H1 (cell line): ENCODE data around the gene PCDHA9. TPM values are rescaled to one million over a fixed set of nuclear protein-coding genes. Genes with fewer than 3 reads are reported as not detected.

Experiments
- CTCF ChIA-PET: fragments of 300-600 bp; sonication (Branson Sonifier 250); formaldehyde crosslinking; loops from one replicate; lab custom pipeline; 2021; ENCODE audit not compliant: partially characterized antibody; lab: Charles Lee
- POLR2A ChIA-PET: fragments of 300-600 bp; sonication (Branson Sonifier 250); formaldehyde crosslinking; loops from one replicate; lab custom pipeline; 2021; ENCODE audit warnings: inconsistent platforms; ENCODE audit not compliant: partially characterized antibody; lab: Charles Lee
- DNase-seq, 2 experiments: peaks; one replicate each; pipeline versions ENCODE4 v3.0.0 to v3.0.0-alpha.2; 2010 to 2022; ENCODE audit warnings: low spot score in 2 of 2, low read depth in 1 of 2, mixed read lengths in 1 of 2
- FAIRE-seq: peaks from 2 replicates; lab custom pipeline; 2011; peaks lifted over from hg19 to GRCh38; lab: Jason Lieb, UNC
- H2AFZ ChIP-seq: 2 replicates; pipeline ENCODE4 v1.8.1; 2012; ENCODE audit warnings: low read length, inconsistent platforms
- H2AK5ac ChIP-seq: 2 replicates; pipeline ENCODE4 v1.6.1; 2013; ENCODE audit warnings: low read depth, low read length
- H2BK120ac ChIP-seq: replicated peaks from 2 replicates; pipeline ENCODE3; 2013; ENCODE audit warnings: low read depth, low read length, inconsistent platforms
- H2BK12ac ChIP-seq: 2 replicates; pipeline ENCODE4 v1.6.1; 2013; ENCODE audit warnings: low read depth, low read length
- H2BK15ac ChIP-seq: 2 replicates; pipeline ENCODE4 v1.6.1; 2013; ENCODE audit warnings: low read length
- H2BK20ac ChIP-seq: 2 replicates; pipeline ENCODE4 v1.6.1; 2013; ENCODE audit warnings: low read length
- H2BK5ac ChIP-seq: 2 replicates; pipeline ENCODE4 v1.6.1; 2013; ENCODE audit warnings: low read depth, low read length
- H3K14ac ChIP-seq: 2 replicates; pipeline ENCODE4 v1.6.1; 2013; ENCODE audit warnings: inconsistent platforms; ENCODE audit not compliant: insufficient read length
- H3K18ac ChIP-seq: 2 replicates; pipeline ENCODE4 v1.6.1; 2013; ENCODE audit warnings: low read length; ENCODE audit errors: extremely low read depth
- H3K23ac ChIP-seq: 2 replicates; pipeline ENCODE4 v1.6.1; 2013; ENCODE audit warnings: inconsistent platforms; ENCODE audit not compliant: insufficient read length
- H3K23me2 ChIP-seq: 2 replicates; pipeline ENCODE4 v1.6.1; 2013; ENCODE audit warnings: low read depth, low read length
- H3K27ac ChIP-seq: 2 replicates; pipeline ENCODE4 v1.6.1; 2011; ENCODE audit warnings: low read depth, low read length, inconsistent platforms
- H3K27me3 ChIP-seq, 4 experiments: replicated peaks in 1 of 4; 1 replicate in 1 of 4; 2 replicates in 3 of 4; pipeline versions ENCODE4 v1.6.1 to v1.8.1; 2011 to 2013; ENCODE audit warnings: low read length in 3 of 4, mild to moderate bottlenecking in 3 of 4, inconsistent platforms in 2 of 4, mixed read lengths in 2 of 4, moderate library complexity in 1 of 4; ENCODE audit not compliant: control insufficient read depth in 3 of 4, insufficient read depth in 3 of 4; ENCODE audit errors: extremely low read depth in 1 of 4
- H3K36me3 ChIP-seq, 4 experiments: 2 replicates each; pipeline versions ENCODE4 v1.6.1 to v1.8.1; 2011 to 2013; ENCODE audit warnings: mild to moderate bottlenecking in 4 of 4, low read length in 3 of 4, moderate library complexity in 2 of 4, control low read depth in 1 of 4, inconsistent platforms in 1 of 4; ENCODE audit not compliant: insufficient read depth in 4 of 4, control insufficient read depth in 2 of 4
- H3K4ac ChIP-seq: replicated peaks from 2 replicates; pipeline ENCODE3; 2013; ENCODE audit warnings: low read length, low read depth, mixed read lengths, inconsistent platforms; ENCODE audit not compliant: insufficient read length
- H3K4me1 ChIP-seq, 4 experiments: replicated peaks in 1 of 4; 1 replicate in 1 of 4; 2 replicates in 3 of 4; pipeline versions ENCODE4 v1.6.1 to v1.8.1; 2011 to 2013; ENCODE audit warnings: low read length in 3 of 4, inconsistent platforms in 2 of 4, mixed read lengths in 1 of 4; ENCODE audit not compliant: insufficient read depth in 4 of 4, control insufficient read depth in 3 of 4
- H3K4me2 ChIP-seq, 2 experiments: 2 replicates each; pipeline versions ENCODE4 v1.6.1 to v1.8.1; 2011 to 2013; ENCODE audit warnings: low read depth in 2 of 2, low read length in 2 of 2, control low read depth in 1 of 2, inconsistent platforms in 1 of 2, mild to moderate bottlenecking in 1 of 2; ENCODE audit not compliant: insufficient read depth in 1 of 2
- H3K4me3 ChIP-seq, 4 experiments: fragments of 200-600, 300-600 bp in 1 of 4; sonication (generic), shearing (Covaris generic), sonication (Bioruptor Twin) in 1 of 4; 2 replicates each; pipeline versions ENCODE4 v1.5.1 to v1.8.1; 2011 to 2016; ENCODE audit warnings: low read length in 4 of 4, low read depth in 3 of 4, control low read depth in 2 of 4, inconsistent platforms in 2 of 4, mild to moderate bottlenecking in 2 of 4, mixed read lengths in 1 of 4, moderate library complexity in 1 of 4; ENCODE audit not compliant: insufficient read depth in 2 of 4; ENCODE audit errors: extremely low read depth in 1 of 4
- H3K56ac ChIP-seq: replicated peaks from 2 replicates; pipeline ENCODE3; 2013; ENCODE audit warnings: low read depth, mild to moderate bottlenecking, mixed read lengths, low read length, inconsistent platforms; ENCODE audit not compliant: insufficient read length
- H3K79me1 ChIP-seq: 2 replicates; pipeline ENCODE4 v1.6.1; 2013; ENCODE audit warnings: low read depth, low read length, control low read depth
- H3K79me2 ChIP-seq, 2 experiments: 2 replicates each; pipeline versions ENCODE4 v1.6.1 to v1.8.1; 2012 to 2013; ENCODE audit warnings: low read length in 2 of 2, mild to moderate bottlenecking in 2 of 2, inconsistent platforms in 1 of 2; ENCODE audit not compliant: insufficient read depth in 2 of 2, control insufficient read depth in 1 of 2
- H3K9ac ChIP-seq, 4 experiments: replicated peaks in 1 of 4; 1 replicate in 1 of 4; 2 replicates in 3 of 4; pipeline versions ENCODE4 v1.6.1 to v1.8.1; 2011 to 2013; ENCODE audit warnings: low read depth in 3 of 4, low read length in 3 of 4, control low read depth in 2 of 4, mild to moderate bottlenecking in 2 of 4, moderate library complexity in 2 of 4, inconsistent platforms in 1 of 4; ENCODE audit errors: extremely low read depth in 1 of 4
- H3K9me3 ChIP-seq, 2 experiments: 2 replicates each; pipeline versions ENCODE4 v1.6.1 to v1.8.1; 2012 to 2013; ENCODE audit warnings: mild to moderate bottlenecking in 2 of 2, moderate library complexity in 2 of 2, control low read depth in 1 of 2, inconsistent platforms in 1 of 2, low read depth in 1 of 2, low read length in 1 of 2, mixed read lengths in 1 of 2; ENCODE audit not compliant: insufficient read depth in 2 of 2
- H4K20me1 ChIP-seq, 2 experiments: replicated peaks in 1 of 2; 2 replicates each; pipeline versions ENCODE3 to v1.8.1; 2011 to 2013; ENCODE audit warnings: inconsistent platforms in 2 of 2, low read length in 2 of 2, mild to moderate bottlenecking in 1 of 2; ENCODE audit not compliant: insufficient read depth in 2 of 2, control insufficient read depth in 1 of 2
- H4K5ac ChIP-seq: 2 replicates; pipeline ENCODE4 v1.6.1; 2013; ENCODE audit warnings: low read length, low read depth, mixed read lengths, inconsistent platforms; ENCODE audit not compliant: insufficient read length
- H4K8ac ChIP-seq: 2 replicates; pipeline ENCODE4 v1.8.0; 2013; ENCODE audit warnings: mild to moderate bottlenecking, moderate library complexity, low read length, inconsistent platforms; ENCODE audit not compliant: insufficient read depth; ENCODE audit errors: extremely low read depth
- H4K91ac ChIP-seq: replicated peaks from 2 replicates; pipeline ENCODE3; 2013; ENCODE audit warnings: low read length, mixed read lengths, inconsistent platforms; ENCODE audit not compliant: insufficient read length
- ATF3 ChIP-seq: IDR thresholded peaks from 2 replicates; pipeline ENCODE4 v1.6.1; 2011; ENCODE audit warnings: low read depth, mild to moderate bottlenecking, low read length; ENCODE audit not compliant: insufficient read depth
- CEBPB ChIP-seq: IDR thresholded peaks from 2 replicates; pipeline ENCODE4 v1.6.1; 2012; ENCODE audit warnings: low read depth, low read length
- CHD1 ChIP-seq: IDR thresholded peaks from 2 replicates; pipeline ENCODE4 v1.6.1; 2012; ENCODE audit warnings: low read depth, low read length, improper control_type of control experiment
- USF2 ChIP-seq: IDR thresholded peaks from 2 replicates; pipeline ENCODE4 v1.6.1; 2011; ENCODE audit warnings: low read length, improper control_type of control experiment
- WGBS, 2 experiments: shearing (Covaris generic) in 1 of 2; methylation state at CpG; one replicate each; pipeline versions ENCODE4 v1.1.6 to v1.1.7; 2013 to 2015; ENCODE audit warnings: low lambda C conversion rate in 2 of 2, mixed read lengths in 2 of 2, inconsistent platforms in 1 of 2, low coverage in 1 of 2, missing lambda C conversion rate in 1 of 2; ENCODE audit not compliant: insufficient replicate concordance in 2 of 2, insufficient coverage in 1 of 2, insufficient read length in 1 of 2; ENCODE audit errors: extremely low coverage in 1 of 2, missing lambda C conversion rate in 1 of 2; 5-methylcytosine and 5-hydroxymethylcytosine counted together
- polyA plus RNA-seq, 7 experiments: library from polyadenylated mRNA; depleted of rRNA in 3 of 7; stranded (reverse) in 5 of 7; unstranded in 2 of 7; fragments of >200 nt in 5 of 7; fragments of 200-250 nt in 2 of 7; gene quantifications; 1 replicate in 5 of 7; 2 replicates in 1 of 7; 4 replicates in 1 of 7; pipeline versions ENCODE4 v1.2.1 to v1.2.3, GENCODE V29; 2011 to 2013; ENCODE audit warnings: missing spikeins in 2 of 7, mixed read lengths in 2 of 7
- total RNA-seq: library from RNA; stranded (reverse); fragmentation: NEBNext Ultra II Directional; extraction: Animal tissue kit (Norgen Biotek cat#: 25700); gene quantifications from 2 replicates; pipeline ENCODE4 v1.2.1, GENCODE V29; 2021

PCDHA9 gene
- total and polyA plus RNA-seq, 2 of the 8 experiments (the other 6 are each of a cell fraction or from before 2014, with no cell fraction given), result 0.12 to 0.28 TPM

GRCh38 chr5:140875085-140876065, 27.2 kb downstream of the PCDHA9 start, which contains the start of gene PCDHA12:
PCDHA12 (plus strand) TSS chr5:140875308; CDS start chr5:140875473, 165 bp downstream.
- DNase-seq (no peak), FAIRE-seq (peak; percentile 76)
- Histone ChIP-seq H3K27ac (no peak within 1 kb of the TSS), H3K79me1 (no peaks in the 10 kb centered on the region), H3K23ac (no peak within 1 kb of the TSS), H3K4ac (no peak within 1 kb of the TSS), H3K4me1 (no peaks in the 10 kb centered on the region; a peak in 2 of 7 replicates), H2BK12ac (no peak within 1 kb of the TSS), H4K20me1 (peaks cover 0 to 3% of the 10 kb centered on the region in 2 experiments), H3K9me3 (peaks cover 0 to 9% of the 10 kb centered on the region in 2 experiments; a peak in 1 of 4 replicates), H3K79me2 (peaks cover 0 to 19% of the 10 kb centered on the region in 2 experiments; a peak in 2 of 4 replicates), H3K56ac (no peak within 1 kb of the TSS), H3K27me3 (no peaks in the 10 kb centered on the region), H2BK20ac (no peak within 1 kb of the TSS), H2BK120ac (no peak within 1 kb of the TSS), H3K36me3 (peaks cover 0 to 20% (median 0%) of the 10 kb centered on the region in 4 experiments; a peak in 3 of 8 replicates), H4K91ac (no peak within 1 kb of the TSS), H4K5ac (no peak within 1 kb of the TSS), H3K9ac (peak within 1 kb of the TSS; percentile 42 to 65 (median 53); a peak in 6 of 7 replicates), H3K4me3 (peak within 1 kb of the TSS; percentile 55 to 67 (median 65)), H2BK15ac (no peak within 1 kb of the TSS), H2BK5ac (no peak within 1 kb of the TSS), H3K18ac (no peak within 1 kb of the TSS; the same call in 1 of the 2 replicates), H4K8ac (no peak within 1 kb of the TSS), H2AK5ac (no peak within 1 kb of the TSS), H3K14ac (no peak within 1 kb of the TSS), H3K4me2 (peak within 1 kb of the TSS; percentile 26 to 33), H2AFZ (no peak within 1 kb of the TSS), H3K23me2 (no peaks in the 10 kb centered on the region)
- CTCF ChIA-PET, result interaction anchor here (0.6 to 9.3 kb wide), 59 partner anchors 10 to 481 kb away, joined by 3 to 141 read pairs (median 4); partner anchors contain the start of genes PCDHA10, PCDHA4, PCDHA8 and PCDHAC1
- POLR2A ChIA-PET, result interaction anchor here (0.7 to 3.6 kb wide), 8 partner anchors 19 to 177 kb away, joined by 3 to 32 read pairs (median 4); partner anchors contain the start of genes PCDHA10, PCDHA6, PCDHAC1 and PCDHAC2
- WGBS, 2 experiments, result 24% methylated on average over 45 of the region's 47 CpGs; no CpG with 5 or more reads in 1 of the 2 experiments
- no peak for TF ChIP-seq USF2
- no peak for TF ChIP-seq CHD1
- no peak for TF ChIP-seq ATF3
- TF ChIP-seq CEBPB, result peak; percentile 31; the same call in 1 of the 2 replicates
